GM18858 (cell line): ENCODE results near the gene CERCAM.

Experiments used
- ATAC-seq: cut with Tn5 transposase; IDR thresholded peaks from one replicate; pipeline ENCODE4 v1.9.1; 2021; ENCODE audit not compliant: unreplicated experiment

Gene CERCAM

DNA sequence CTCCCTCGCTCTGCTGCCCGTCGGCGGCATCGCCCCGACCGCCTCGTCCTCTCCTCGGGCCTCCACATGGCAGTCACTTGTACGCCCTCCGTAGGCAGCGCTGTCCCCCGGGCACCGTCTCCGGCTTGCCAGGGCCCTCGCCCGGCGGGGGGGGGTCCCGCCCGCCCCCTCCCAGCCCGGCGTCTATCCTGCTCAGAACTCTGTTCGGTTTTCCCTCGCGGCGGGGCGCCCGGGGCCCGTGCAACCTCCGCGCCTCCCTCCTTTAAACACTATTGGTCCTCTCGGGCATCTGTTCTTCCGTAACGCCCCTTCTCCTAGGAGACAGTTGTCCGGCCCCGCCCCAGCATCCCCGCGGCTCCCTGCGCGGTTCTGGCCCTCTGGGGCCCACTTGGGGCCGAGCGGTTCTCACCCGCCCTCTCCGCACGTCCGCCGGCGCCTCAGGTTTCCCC, 36.0 kb downstream of the CERCAM start:
- peak; percentile 37 for ATAC-seq

DNA sequence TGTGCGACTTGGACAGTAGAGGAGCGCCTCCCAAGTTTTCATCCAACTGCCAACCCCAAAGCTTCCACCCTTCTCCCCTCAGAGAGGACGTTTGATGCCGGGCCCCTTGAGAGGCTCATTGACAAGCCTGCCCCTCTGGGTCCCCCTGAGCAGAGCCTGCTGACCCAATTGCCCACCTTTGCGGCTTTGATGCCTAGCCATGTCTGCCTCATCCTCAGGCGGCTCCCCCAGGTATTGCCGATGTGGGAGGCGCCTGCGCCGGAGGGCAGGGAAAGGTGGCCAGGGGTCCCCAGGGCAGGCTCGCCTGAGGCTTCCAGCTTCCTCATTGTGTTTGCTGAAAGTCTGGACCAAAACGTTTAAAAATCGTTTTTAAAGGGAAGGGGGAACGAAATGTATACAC, 36.5 kb downstream of the CERCAM start:
- no peak for ATAC-seq

DNA sequence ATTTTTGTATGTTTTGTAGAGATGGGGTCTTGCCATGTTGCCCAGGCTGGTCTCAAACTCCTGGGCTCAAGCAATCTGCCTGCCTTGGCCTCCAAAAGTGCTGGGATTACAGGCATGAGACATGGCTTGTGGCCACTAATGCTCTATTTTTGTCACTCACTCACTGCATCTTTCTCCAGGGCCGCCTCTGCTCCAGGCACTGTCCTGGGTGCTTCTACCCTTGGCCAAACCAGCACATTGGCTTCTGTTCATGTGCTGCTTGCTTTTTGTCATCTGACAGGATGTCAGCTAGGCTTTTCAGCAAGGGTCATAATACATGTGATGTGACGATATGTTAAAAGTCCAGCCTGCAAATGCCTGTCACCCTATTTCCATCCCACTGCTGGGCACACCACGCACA, 38.4 kb downstream of the CERCAM start:
- ATAC-seq = no peak

DNA sequence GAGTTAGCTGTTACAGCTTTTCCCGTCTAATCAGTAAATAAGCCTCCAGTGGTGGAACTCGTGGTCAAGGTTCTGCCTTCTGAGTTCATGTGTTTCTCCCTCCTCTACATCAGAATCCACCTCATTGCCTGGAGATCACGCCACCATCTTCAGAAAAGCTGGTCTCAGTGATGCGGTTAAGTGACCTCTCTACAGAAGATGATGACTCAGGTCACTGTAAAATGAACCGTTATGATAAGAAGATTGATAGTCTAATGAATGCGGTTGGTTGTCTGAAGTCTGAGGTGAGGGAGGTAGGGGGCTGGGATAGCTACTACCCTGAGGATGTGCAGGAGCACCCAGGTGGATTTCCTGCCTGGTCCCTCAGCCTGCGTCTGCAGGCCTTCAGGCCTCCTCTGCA, 48.4 kb downstream of the CERCAM start:
- ATAC-seq = no peak

DNA sequence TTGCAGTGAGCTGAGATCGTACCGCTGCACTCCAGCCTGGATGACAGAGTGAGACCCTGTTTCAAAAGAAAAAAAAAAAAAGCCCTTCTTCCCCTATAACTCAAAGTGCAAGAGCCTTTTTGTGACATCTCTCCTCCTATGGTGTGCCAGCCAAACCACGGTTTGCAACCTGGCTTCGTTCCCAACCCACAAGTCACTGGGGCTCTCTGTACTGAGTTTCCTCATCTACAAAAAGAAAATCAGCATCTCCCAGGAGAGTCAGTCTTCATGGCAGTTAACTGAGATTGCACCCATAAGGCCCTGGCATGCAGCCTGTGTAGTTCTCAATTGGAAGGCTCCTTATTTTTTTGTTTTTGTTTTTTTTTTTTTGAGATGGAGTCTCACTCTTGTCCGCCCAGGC, 49.9 kb downstream of the CERCAM start:
- ATAC-seq = no peak

DNA sequence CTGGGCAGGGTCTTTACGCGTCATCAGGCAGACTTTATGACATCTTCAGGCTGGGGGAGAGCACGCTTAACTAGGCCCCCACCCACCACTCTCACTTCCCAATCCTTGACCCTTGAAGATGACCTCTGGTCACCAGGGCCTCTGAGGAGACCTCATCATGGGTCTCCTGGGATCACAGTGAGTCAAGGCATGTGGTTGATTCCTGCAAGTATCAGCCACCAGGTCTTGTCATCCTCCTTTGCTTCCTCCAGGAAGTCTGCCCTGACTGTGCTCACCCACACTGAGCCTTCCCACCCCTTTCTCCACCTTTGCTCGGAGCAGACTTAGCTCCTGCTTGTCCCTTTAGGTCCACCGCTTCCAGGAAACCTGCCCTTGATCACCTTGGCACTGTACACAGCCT, 52.4 kb downstream of the CERCAM start:
- no peak for ATAC-seq

DNA sequence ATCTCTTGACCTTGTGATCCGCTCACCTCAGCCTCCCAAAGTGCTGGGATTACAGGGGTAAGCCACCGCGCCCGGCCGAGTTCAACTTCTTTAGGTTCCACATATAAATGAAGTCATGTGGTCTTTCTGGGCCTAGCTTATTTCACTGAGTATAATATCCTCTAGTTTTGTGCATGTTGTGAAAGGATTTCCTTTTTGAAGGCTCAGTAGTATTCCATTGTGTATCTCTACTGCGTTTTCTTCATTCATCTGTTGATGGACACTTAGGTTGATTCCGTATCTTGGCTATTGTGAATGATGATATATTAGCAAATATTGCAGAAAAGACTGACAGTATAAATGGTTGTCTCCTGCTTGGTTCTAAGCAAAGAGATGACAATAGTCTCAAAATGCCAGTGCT, 55.2 kb downstream of the CERCAM start:
- ATAC-seq = no peak

DNA sequence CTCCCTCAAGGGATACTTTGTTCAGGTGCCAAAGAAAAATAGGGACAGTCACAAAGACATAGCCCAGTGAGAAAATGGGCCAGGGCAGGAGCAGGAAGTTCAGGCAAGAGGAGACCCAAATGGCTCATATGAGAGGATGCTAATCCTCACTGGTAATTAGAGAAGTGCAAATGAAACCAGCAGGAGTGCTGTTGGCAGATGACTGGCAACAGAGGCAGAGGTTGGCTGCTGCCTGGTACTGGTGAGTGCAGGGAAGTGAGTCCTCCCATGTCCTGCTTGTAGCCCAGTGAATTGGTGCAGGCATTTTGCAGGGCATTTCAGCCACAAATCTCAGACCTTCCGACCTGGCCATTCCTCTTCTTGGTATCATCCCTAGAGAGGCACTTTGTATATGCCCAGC, 58.6 kb downstream of the CERCAM start:
- no peak for ATAC-seq

DNA sequence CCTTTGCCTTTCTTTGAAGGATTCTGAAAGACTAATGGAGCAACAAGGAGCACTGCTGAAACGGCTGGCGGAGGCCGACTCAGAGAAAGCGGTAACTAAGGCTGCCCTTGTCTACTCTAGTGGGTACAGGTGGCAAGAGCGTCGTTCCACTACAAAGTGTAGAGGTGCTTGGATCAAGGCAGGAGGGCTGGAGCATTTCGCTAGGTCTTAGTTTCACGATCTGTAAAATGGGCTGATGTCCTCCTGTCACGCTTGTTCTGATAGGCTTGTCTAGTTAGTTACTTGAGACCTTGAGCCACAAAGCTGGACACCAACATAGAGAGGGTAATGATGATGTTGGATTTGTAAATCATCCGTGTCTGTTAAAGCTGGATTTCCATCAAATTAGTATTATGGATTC, 60.9 kb downstream of the CERCAM start:
- ATAC-seq = no peak

DNA sequence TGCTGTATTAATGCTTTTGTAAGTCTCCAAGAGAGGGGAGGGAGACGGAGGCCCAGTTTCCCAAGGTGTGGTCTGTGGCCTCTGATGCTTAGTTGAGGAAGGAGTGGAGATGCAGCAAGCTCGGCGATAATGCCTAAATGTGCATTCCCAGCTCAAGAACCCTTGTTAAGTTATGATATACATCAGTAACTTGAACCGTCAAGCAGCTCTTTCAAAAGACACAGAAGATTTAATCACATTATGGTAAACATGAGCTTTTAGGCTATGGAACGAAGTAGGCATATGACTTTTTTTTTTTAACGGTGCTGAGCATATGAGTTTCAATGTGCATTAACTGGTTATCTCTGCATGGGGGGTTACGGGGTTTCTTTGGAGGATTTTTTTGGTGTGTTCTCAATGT, 61.5 kb downstream of the CERCAM start:
- no peak for ATAC-seq

DNA sequence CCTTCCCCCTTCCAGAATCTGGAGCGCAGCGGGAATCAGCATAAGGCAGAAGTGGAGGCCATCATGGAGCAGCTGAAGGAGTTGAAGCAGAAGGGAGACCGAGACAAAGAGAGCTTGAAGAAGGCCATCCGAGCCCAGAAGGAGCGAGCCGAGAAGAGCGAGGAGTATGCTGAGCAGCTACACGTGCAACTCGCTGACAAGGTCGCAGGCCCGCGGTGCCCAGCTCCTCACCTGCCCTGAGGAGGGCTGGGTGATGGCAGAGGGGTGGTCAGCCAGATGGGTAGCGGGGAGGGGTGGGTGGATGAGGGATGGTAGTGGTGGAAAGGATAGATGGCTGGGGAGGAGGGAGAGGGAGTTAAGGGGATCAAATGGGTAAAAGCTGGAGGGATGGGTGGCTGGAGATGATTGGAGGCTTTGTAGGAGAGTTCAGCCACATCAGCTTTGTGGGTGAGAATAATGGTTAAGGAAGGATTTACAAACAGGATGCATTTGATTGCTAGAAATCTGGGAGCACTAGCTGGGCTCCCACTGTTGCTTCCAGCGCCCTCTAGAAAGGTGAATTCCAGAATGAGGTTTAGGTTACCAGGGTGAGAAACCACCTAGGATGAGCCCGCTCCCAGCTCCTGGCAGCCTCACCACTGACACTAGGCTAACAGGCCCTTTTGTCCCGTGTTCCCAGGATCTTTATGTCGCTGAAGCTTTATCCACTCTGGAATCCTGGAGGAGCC, 64.2 kb downstream of the CERCAM start:
- ATAC-seq = no peak

DNA sequence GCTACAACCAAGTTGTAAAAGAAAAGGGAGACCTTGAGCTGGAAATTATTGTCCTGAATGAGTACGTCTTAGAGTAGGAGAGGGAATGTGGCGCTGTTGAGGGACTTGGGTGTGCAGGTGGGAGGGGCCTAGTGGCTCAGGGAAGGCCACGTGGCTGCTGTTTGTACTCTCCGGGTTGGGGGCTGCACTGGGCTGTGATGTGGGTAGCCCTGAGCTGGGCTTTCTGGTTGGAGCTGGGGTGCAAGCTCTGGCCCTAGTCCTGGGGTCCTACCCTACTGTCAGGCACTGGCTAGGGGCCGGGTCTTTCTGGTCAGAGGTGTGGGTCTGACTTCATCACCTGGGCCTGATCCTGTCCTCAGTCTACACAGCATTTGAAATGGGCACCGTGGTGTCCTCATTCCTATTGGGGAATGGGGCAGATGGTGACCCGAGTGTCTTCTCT, 64.8 kb downstream of the CERCAM start:
- ATAC-seq = no peak

DNA sequence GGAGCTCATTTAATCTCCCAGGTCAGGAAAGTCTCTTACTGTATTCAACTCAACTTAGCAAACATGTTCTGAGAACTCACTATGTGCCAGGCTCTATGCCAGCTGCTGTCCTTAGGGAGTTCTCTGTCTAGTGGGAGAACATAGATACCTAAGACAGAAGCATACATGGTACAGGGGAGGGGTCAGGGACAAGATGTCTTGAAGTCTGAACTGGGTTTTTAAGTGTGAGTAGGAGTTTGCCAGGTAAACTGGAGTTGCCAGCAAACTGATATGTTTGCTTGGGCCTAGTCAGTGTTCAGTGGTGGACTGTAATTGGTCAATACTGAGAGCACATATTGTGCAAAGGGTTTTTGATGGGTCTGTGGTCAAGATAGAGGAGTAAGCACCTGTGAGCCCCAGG, 65.5 kb downstream of the CERCAM start:
- no peak for ATAC-seq
